IMR-90 (cell line): ENCODE results near the gene DNAH3. TPM values are rescaled to one million over a fixed set of nuclear protein-coding genes. Genes with fewer than 3 reads are reported as not detected.

Source experiments
- ATAC-seq: fragments of 200-7000 bp; cut with Tn5 transposase; 2 replicates; pipeline ENCODE4 v1.9.1; 2020; ENCODE audit warnings: low read depth, mild to moderate bottlenecking, moderate library complexity
- BruUV-seq: library from RNA; stranded (reverse); fragments of 400-500 nt; replicated peaks from 2 replicates; lab custom pipeline; 2021; lab: Mats Ljungman, UMichigan
- CTCF ChIA-PET: fragments of 300-600 bp; formaldehyde crosslinking; extraction: SDS; loops from one replicate; lab custom pipeline; 2021; ENCODE audit warnings: antibody characterized with exemption; lab: Yijun Ruan, JAX
- POLR2A ChIA-PET: fragments of 300-600 bp; sonication (Branson Sonifier 250); formaldehyde crosslinking; loops from one replicate; lab custom pipeline; 2022; ENCODE audit warnings: antibody characterized with exemption; ENCODE audit not compliant: unreplicated experiment; lab: Charles Lee
- DNase-seq: peaks from one replicate; pipeline ENCODE4 v3.0.0; 2013
- H2AFZ ChIP-seq: replicated peaks from 2 replicates; pipeline ENCODE3; 2013; ENCODE audit warnings: low read length, mild to moderate bottlenecking; ENCODE audit not compliant: poor library complexity
- H2AK5ac ChIP-seq: 2 replicates; pipeline ENCODE4 v1.6.1; 2013; ENCODE audit warnings: low read depth, low read length, inconsistent platforms
- H2AK9ac ChIP-seq: replicated peaks from 2 replicates; pipeline ENCODE3; 2013; ENCODE audit warnings: mild to moderate bottlenecking, low read depth, low read length, moderate library complexity; ENCODE audit not compliant: poor library complexity
- H2BK120ac ChIP-seq: 2 replicates; pipeline ENCODE4 v1.6.1; 2013; ENCODE audit warnings: low read depth, low read length, inconsistent platforms
- H2BK15ac ChIP-seq: 3 replicates; pipeline ENCODE4 v1.6.1; 2013; ENCODE audit warnings: low read depth, low read length, inconsistent platforms
- H2BK20ac ChIP-seq: 2 replicates; pipeline ENCODE4 v1.6.1; 2013; ENCODE audit warnings: low read depth, mild to moderate bottlenecking, inconsistent platforms, low read length, moderate library complexity
- H2BK5ac ChIP-seq: 2 replicates; pipeline ENCODE4 v1.6.1; 2013; ENCODE audit warnings: mild to moderate bottlenecking, low read depth, low read length, inconsistent platforms; ENCODE audit not compliant: poor library complexity, severe bottlenecking
- H3K14ac ChIP-seq: replicated peaks from 2 replicates; pipeline ENCODE4 v1.6.1; 2013; ENCODE audit warnings: low read depth, low read length, inconsistent platforms
- H3K18ac ChIP-seq: 2 replicates; pipeline ENCODE4 v1.6.1; 2013; ENCODE audit warnings: low read depth, low read length, control low read depth
- H3K23ac ChIP-seq: 2 replicates; pipeline ENCODE4 v1.6.1; 2013; ENCODE audit warnings: low read depth, low read length, inconsistent platforms
- H3K27ac ChIP-seq: 2 replicates; pipeline ENCODE4 v1.5.1; 2013; ENCODE audit warnings: mild to moderate bottlenecking, control low read depth, low read length; ENCODE audit not compliant: insufficient read depth
- H3K27me3 ChIP-seq: 2 replicates; pipeline ENCODE4 v1.6.1; 2013; ENCODE audit warnings: low read length; ENCODE audit not compliant: control insufficient read depth, insufficient read depth
- H3K36me3 ChIP-seq: 2 replicates; pipeline ENCODE4 v1.6.1; 2013; ENCODE audit warnings: low read length, mixed read lengths; ENCODE audit not compliant: control insufficient read depth, insufficient read depth
- H3K4ac ChIP-seq: 2 replicates; pipeline ENCODE4 v1.6.1; 2013; ENCODE audit warnings: low read depth, low read length, inconsistent platforms
- H3K4me1 ChIP-seq: 2 replicates; pipeline ENCODE4 v1.6.1; 2013; ENCODE audit warnings: low read length, mixed read lengths; ENCODE audit not compliant: control insufficient read depth, insufficient read depth
- H3K4me2 ChIP-seq: 2 replicates; pipeline ENCODE4 v1.6.1; 2013; ENCODE audit warnings: low read depth, mild to moderate bottlenecking, control low read depth, low read length, moderate library complexity
- H3K4me3 ChIP-seq: 2 replicates; pipeline ENCODE4 v1.5.1; 2013; ENCODE audit warnings: low read depth, mild to moderate bottlenecking, control low read depth, low read length, moderate library complexity; ENCODE audit not compliant: insufficient read depth
- H3K56ac ChIP-seq: 2 replicates; pipeline ENCODE4 v1.6.1; 2013; ENCODE audit warnings: low read length, inconsistent platforms; ENCODE audit not compliant: insufficient read depth; ENCODE audit errors: extremely low read depth
- H3K79me1 ChIP-seq, 2 experiments: 2 replicates each; pipeline ENCODE4 v1.6.1; 2013; ENCODE audit warnings: low read length in 2 of 2, inconsistent platforms in 1 of 2, low read depth in 1 of 2
- H3K9ac ChIP-seq: 2 replicates; pipeline ENCODE4 v1.6.1; 2013; ENCODE audit warnings: low read depth, low read length, control low read depth
- H3K9me1 ChIP-seq: 2 replicates; pipeline ENCODE4 v1.6.1; 2013; ENCODE audit warnings: low read length, inconsistent platforms; ENCODE audit not compliant: insufficient read depth
- H3K9me3 ChIP-seq: 2 replicates; pipeline ENCODE4 v1.6.1; 2013; ENCODE audit warnings: low read length; ENCODE audit not compliant: control insufficient read depth, insufficient read depth
- H4K20me1 ChIP-seq: 2 replicates; pipeline ENCODE4 v1.6.1; 2013; ENCODE audit warnings: low read length, inconsistent platforms; ENCODE audit not compliant: insufficient read depth
- H4K5ac ChIP-seq: 2 replicates; pipeline ENCODE4 v1.6.1; 2013; ENCODE audit warnings: mild to moderate bottlenecking, low read depth, low read length, control low read depth
- H4K8ac ChIP-seq, 2 experiments: 2 replicates each; pipeline ENCODE4 v1.6.1; 2013; ENCODE audit warnings: low read depth in 2 of 2, low read length in 2 of 2, control low read depth in 1 of 2, inconsistent platforms in 1 of 2
- H4K91ac ChIP-seq: 2 replicates; pipeline ENCODE4 v1.6.1; 2013; ENCODE audit warnings: low read depth, low read length, inconsistent platforms; ENCODE audit not compliant: insufficient read depth
- ELK1 ChIP-seq: fragments of 150-350 bp; IDR thresholded peaks from 2 replicates; pipeline ENCODE4 v1.6.1; 2016; ENCODE audit warnings: low read depth, mild to moderate bottlenecking, low read length, moderate library complexity, borderline replicate concordance
- FOS ChIP-seq: fragments of 150-350 bp; IDR thresholded peaks from 2 replicates; pipeline ENCODE4 v1.6.1; 2016; ENCODE audit warnings: low read depth, low read length
- MXI1 ChIP-seq: IDR thresholded peaks from 2 replicates; pipeline ENCODE4 v1.6.1; 2012; ENCODE audit warnings: low read depth, mild to moderate bottlenecking, low read length, moderate library complexity, borderline replicate concordance
- POLR2A ChIP-seq: IDR thresholded peaks from 2 replicates; pipeline ENCODE4 v1.6.1; 2012; ENCODE audit warnings: mild to moderate bottlenecking, low read depth, low read length
- RAD21 ChIP-seq: IDR thresholded peaks from 2 replicates; pipeline ENCODE4 v1.6.1; 2012; ENCODE audit warnings: low read length, improper control_type of control experiment
- RFX5 ChIP-seq: IDR thresholded peaks from 2 replicates; pipeline ENCODE4 v1.8.0; 2012; ENCODE audit warnings: low read depth, mild to moderate bottlenecking, low read length, moderate library complexity
- SMC3 ChIP-seq: fragments of 150-350 bp; IDR thresholded peaks from 2 replicates; pipeline ENCODE4 v1.6.1; 2016; ENCODE audit warnings: low read depth, mild to moderate bottlenecking, antibody characterized with exemption, low read length, moderate library complexity
- USF2 ChIP-seq: fragments of 150-350 bp; IDR thresholded peaks from 2 replicates; pipeline ENCODE4 v1.6.1; 2017; ENCODE audit warnings: mild to moderate bottlenecking, antibody characterized with exemption, low read length, low read depth
- WGBS, 2 experiments: methylation state at CpG; one replicate each; pipeline versions ENCODE4 v1.1.5 to v1.1.7; 2013; ENCODE audit warnings: missing lambda C conversion rate in 2 of 2; ENCODE audit not compliant: insufficient read length in 1 of 2; ENCODE audit errors: extremely low coverage in 2 of 2; 5-methylcytosine and 5-hydroxymethylcytosine counted together
- dilution Hi-C: fragments of 300-500 bp; cut with HindIII; formaldehyde crosslinking; loops from one replicate; pipeline ENCODE4 v1.14.3; 2018; ENCODE audit warnings: low sequenced_read_pairs; ENCODE audit not compliant: unreplicated experiment
- in situ Hi-C: fragments of 300-500 bp; cut with MboI; formaldehyde crosslinking; loops from 3 replicates; pipeline ENCODE4 v1.14.3; 2019; ENCODE audit warnings: low sequenced_read_pairs, inconsistent platforms, mixed read lengths
- intact Hi-C: fragments of 100-400 bp; cut with micrococcal nuclease; formaldehyde crosslinking; loops from 2 replicates; pipeline ENCODE4 v1.10.0; 2022
- polyA plus RNA-seq, 3 experiments: library from polyadenylated mRNA; depleted of rRNA; stranded (reverse); fragments of >200 nt; gene quantifications; 2 replicates each; pipeline ENCODE4 v1.2.3, GENCODE V29; 2012; ENCODE audit warnings: low replicate concordance in 1 of 3
- total RNA-seq: library from RNA; depleted of rRNA; stranded (reverse); fragments of >200 nt; gene quantifications from 2 replicates; pipeline ENCODE4 v1.2.3, GENCODE V29; 2012

DNAH3 gene
- total and polyA plus RNA-seq, 2 of the 4 experiments (the other 2 are of a cell fraction) = not detected

GRCh38 chr16:21037736-21038135, 112.9 kb downstream of the DNAH3 start:
- no peak overlapping the region for H3K9ac ChIP-seq
- no peak overlapping the region for H3K4me2 ChIP-seq
- H3K4ac ChIP-seq = no peak overlapping the region
- no peak overlapping the region for H2AFZ ChIP-seq
- H3K56ac ChIP-seq = no peak overlapping the region
- CTCF ChIA-PET = no interaction called here
- POLR2A ChIA-PET = no interaction called here
- no peak overlapping the region for H2BK120ac ChIP-seq
- no peak overlapping the region for H3K23ac ChIP-seq
- H3K79me1 ChIP-seq = no peaks in the 10 kb centered on the region
- H2BK20ac ChIP-seq = no peak overlapping the region
- H3K18ac ChIP-seq = no peak overlapping the region
- no peaks in the 10 kb centered on the region for H3K9me3 ChIP-seq
- H4K20me1 ChIP-seq = no peaks in the 10 kb centered on the region
- no peak overlapping the region for H2AK9ac ChIP-seq
- TF ChIP-seq MXI1 (no peak), ELK1 (no peak), POLR2A (no peak), RFX5 (no peak), FOS (no peak), RAD21 (no peak), SMC3 (no peak), USF2 (no peak)
- H2BK5ac ChIP-seq = no peak overlapping the region
- no peak overlapping the region for H2AK5ac ChIP-seq
- in situ Hi-C loops (no loop called here), intact Hi-C loops (no loop called here), dilution Hi-C loops (no loop called here)
- no peak overlapping the region for H3K14ac ChIP-seq
- DNase-seq = no peak
- no peak overlapping the region for H3K27ac ChIP-seq
- no peak overlapping the region for H4K91ac ChIP-seq
- no peak overlapping the region for H4K8ac ChIP-seq
- H4K5ac ChIP-seq = no peak overlapping the region
- ATAC-seq = no peak
- H3K4me3 ChIP-seq = no peak overlapping the region
- H3K36me3 ChIP-seq = no peaks in the 10 kb centered on the region
- no peaks in the 10 kb centered on the region for H3K9me1 ChIP-seq
- 82% methylated on average over 12 of the region's 15 CpGs; no CpG with 5 or more reads in 1 of the 2 experiments for WGBS, 2 experiments
- H2BK15ac ChIP-seq = no peak overlapping the region
- BruUV-seq = no TSS peak
- no peaks in the 10 kb centered on the region for H3K4me1 ChIP-seq
- H3K27me3 ChIP-seq = peaks cover 2% of the 10 kb centered on the region
